Stomach smooth muscle (tissue), 2 donors: ENCODE measurements around the gene RCAN3.

ENCODE experiments used
- H3K27ac ChIP-seq: one replicate; pipeline ENCODE4 v1.7.0; 2013; ENCODE audit warnings: mild to moderate bottlenecking, low read length, inconsistent platforms
- H3K27me3 ChIP-seq, 2 donors: one replicate each; pipeline ENCODE4 v1.7.0; 2013; ENCODE audit warnings: low read length in 2 of 2; ENCODE audit not compliant: insufficient read depth in 2 of 2, control insufficient read depth in 1 of 2
- H3K36me3 ChIP-seq, 2 donors: one replicate each; pipeline ENCODE4 v1.7.0; 2013; ENCODE audit warnings: low read length in 2 of 2; ENCODE audit not compliant: control insufficient read depth in 2 of 2, insufficient read depth in 2 of 2
- H3K4me1 ChIP-seq: one replicate; pipeline ENCODE4 v1.7.0; 2013; ENCODE audit warnings: low read length; ENCODE audit not compliant: control insufficient read depth, insufficient read depth
- H3K4me3 ChIP-seq, 2 donors: one replicate each; pipeline ENCODE4 v1.7.0; 2013; ENCODE audit warnings: low read length in 2 of 2
- H3K9ac ChIP-seq, 2 donors: one replicate each; pipeline ENCODE4 v1.7.0; 2013; ENCODE audit warnings: low read length in 2 of 2, mild to moderate bottlenecking in 1 of 2
- H3K9me3 ChIP-seq, 2 donors: one replicate each; pipeline ENCODE4 v1.7.0; 2013; ENCODE audit warnings: low read length in 2 of 2; ENCODE audit not compliant: control insufficient read depth in 2 of 2
- donor health status: healthy.
- donor health status: Pancreatic carcinoma.

Gene RCAN3

DNA sequence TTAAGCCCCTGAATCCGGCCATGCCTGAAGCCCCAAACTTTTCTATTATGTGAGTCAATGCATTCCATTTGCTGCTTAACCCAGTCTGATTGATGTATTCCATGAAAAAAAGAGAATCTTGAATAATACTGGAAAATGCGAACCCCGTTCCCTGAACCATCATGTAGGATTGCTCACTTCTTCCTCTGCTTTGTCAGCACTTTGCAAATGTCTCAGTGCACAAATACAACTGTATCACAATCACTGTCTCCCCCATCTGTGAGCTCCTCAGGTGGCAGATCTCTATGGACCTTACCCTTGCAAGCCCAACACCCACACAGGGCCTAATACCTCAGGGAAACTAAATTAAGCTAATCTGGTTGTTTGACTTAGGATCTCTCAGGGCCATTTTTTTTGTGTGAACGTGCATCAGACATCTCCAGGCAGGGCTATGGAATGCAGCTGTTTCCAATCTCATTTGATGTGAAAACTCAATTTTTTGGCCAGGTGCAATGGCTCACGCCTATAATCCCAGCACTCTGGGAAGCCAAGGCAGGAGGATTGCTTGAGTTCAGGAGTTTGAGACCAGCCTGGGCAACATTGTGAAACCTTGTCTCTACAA is 2.1 kb upstream of the RCAN3 start:
- no peaks in the 10 kb centered on the region for H3K36me3 ChIP-seq

DNA sequence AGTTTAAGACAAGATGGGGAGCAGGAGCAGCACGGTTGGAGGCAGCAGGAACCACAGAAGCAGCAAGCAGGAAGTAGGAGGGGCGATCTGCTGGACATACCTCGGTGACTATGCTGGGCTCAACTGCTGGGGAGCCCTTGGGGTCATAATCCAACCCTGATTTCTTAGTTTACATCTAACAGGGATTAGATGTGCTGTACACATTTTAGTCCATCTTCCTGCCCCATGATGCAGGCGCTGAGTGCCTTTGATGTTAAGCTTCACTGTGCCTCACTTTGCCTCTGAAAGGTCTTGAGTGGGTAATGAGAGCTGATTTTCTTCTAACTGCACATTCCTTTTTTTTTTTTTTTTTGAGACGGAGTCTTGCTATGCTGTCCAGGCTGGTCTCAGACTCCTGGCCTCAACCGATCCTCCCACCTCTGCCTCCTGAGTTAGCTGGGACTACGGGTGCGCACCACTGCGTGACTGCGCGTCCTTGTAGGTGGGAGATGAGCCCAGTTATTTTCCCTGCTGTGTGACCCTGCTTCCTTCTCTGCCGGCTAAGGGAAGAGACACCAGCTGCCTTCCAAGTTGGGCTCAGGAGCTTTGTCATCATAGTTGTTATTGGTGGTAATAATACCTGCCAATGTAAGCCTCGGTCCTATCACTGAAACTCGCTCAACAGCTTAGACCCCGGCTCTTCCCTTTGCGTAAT is 1.1 kb upstream of the RCAN3 start:
- peak overlapping the region; percentile 60 to 72 for H3K9ac ChIP-seq
- peak overlapping the region; percentile 31 for H3K27ac ChIP-seq
- H3K27me3 ChIP-seq = no peaks in the 10 kb centered on the region
- H3K9me3 ChIP-seq = no peaks in the 10 kb centered on the region
- H3K4me1 ChIP-seq = peaks cover 9% of the 10 kb centered on the region
- peak overlapping the region; percentile 78 to 80 for H3K4me3 ChIP-seq
- H3K36me3 ChIP-seq = no peaks in the 10 kb centered on the region

More for the DNA sequence above, 2.1 kb upstream of the RCAN3 start:
- Histone ChIP-seq H3K4me1 (peaks cover 9% of the 10 kb centered on the region), H3K27me3 (no peaks in the 10 kb centered on the region), H3K9me3 (no peaks in the 10 kb centered on the region), H3K4me3 (no peak overlapping the region), H3K9ac (no peak overlapping the region), H3K27ac (no peak overlapping the region)

DNA sequence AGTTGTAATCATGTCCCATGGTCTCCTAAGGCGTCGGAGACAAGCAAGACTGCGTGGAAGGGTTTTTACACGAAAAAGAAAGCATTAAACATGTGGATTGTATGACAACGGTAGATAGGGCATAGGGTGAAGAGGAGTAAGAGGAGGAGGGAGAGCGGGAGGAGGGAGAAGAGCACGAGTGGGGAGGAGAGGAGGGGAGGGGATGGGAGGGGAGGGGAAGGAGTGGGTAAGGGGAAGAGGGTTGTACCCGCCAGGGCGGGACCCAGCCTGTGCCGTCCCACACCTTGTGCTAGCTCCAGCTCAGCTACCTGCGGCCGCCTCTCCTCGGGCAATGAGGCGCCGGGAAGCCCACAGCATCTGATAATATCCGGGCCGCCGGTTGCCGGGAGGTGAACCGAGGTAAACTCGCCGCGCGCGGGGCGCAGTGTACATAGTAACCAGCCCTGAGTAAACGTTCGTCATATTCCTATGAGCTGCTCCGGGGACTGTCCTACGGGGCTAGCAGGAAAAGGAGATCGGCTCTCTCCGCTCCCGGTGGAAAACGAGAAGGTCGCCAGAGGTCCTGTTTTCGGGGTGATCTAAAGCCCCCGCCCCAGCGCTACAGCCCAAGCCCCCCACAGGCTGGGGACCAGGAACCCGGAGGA is 449 bp upstream of the RCAN3 start:
- H3K36me3 ChIP-seq = no peaks in the 10 kb centered on the region

GRCh38 chr1:24503059-24503751 is 569 bp downstream of the RCAN3 start:
- no peaks in the 10 kb centered on the region for H3K9me3 ChIP-seq
- H3K27ac ChIP-seq = no peak overlapping the region
- no peaks in the 10 kb centered on the region for H3K36me3 ChIP-seq
- peak overlapping the region; percentile 58 to 61 for H3K9ac ChIP-seq
- peaks cover 9% of the 10 kb centered on the region for H3K4me1 ChIP-seq
- no peaks in the 10 kb centered on the region for H3K27me3 ChIP-seq
- H3K4me3 ChIP-seq = peak overlapping the region; percentile 80 to 82

More for the DNA sequence above, 449 bp upstream of the RCAN3 start:
- H3K27ac ChIP-seq = peak overlapping the region; percentile 31
- H3K9ac ChIP-seq = peak overlapping the region; percentile 60 to 72
- H3K4me1 ChIP-seq = peaks cover 9% of the 10 kb centered on the region
- no peaks in the 10 kb centered on the region for H3K9me3 ChIP-seq
- peak overlapping the region; percentile 78 to 80 for H3K4me3 ChIP-seq
- no peaks in the 10 kb centered on the region for H3K27me3 ChIP-seq

- Histone ChIP-seq H3K9me3 (no peaks in the 10 kb centered on the region), H3K9ac (peak overlapping the region in 1 of 2 donors; percentile 61), H3K4me3 (peak overlapping the region; percentile 71 to 82), H3K4me1 (peaks cover 9% of the 10 kb centered on the region), H3K27me3 (no peaks in the 10 kb centered on the region), H3K27ac (no peak overlapping the region), H3K36me3 (no peaks in the 10 kb centered on the region)
Observed at GRCh38 chr1:24503870-24504523, 1.4 kb downstream of the RCAN3 start.

GRCh38 chr1:24504560-24504959 is 1.9 kb downstream of the RCAN3 start:
- H3K27me3 ChIP-seq = no peaks in the 10 kb centered on the region
- H3K36me3 ChIP-seq = no peaks in the 10 kb centered on the region
- no peak overlapping the region for H3K9ac ChIP-seq
- no peaks in the 10 kb centered on the region for H3K9me3 ChIP-seq
- H3K4me3 ChIP-seq = no peak overlapping the region
- peaks cover 9% of the 10 kb centered on the region for H3K4me1 ChIP-seq
- H3K27ac ChIP-seq = no peak overlapping the region

GRCh38 chr1:24505816-24506215 is 3.2 kb downstream of the RCAN3 start:
- no peak overlapping the region for H3K27ac ChIP-seq
- H3K4me3 ChIP-seq = no peak overlapping the region
- H3K4me1 ChIP-seq = peaks cover 9% of the 10 kb centered on the region
- peaks cover 0 to 5% of the 10 kb centered on the region in 2 donors for H3K9me3 ChIP-seq
- H3K27me3 ChIP-seq = no peaks in the 10 kb centered on the region
- no peak overlapping the region for H3K9ac ChIP-seq
- no peaks in the 10 kb centered on the region for H3K36me3 ChIP-seq

GRCh38 chr1:24506691-24507381 is 4.2 kb downstream of the RCAN3 start:
- Histone ChIP-seq H3K27ac (no peak overlapping the region), H3K4me1 (peaks cover 6% of the 10 kb centered on the region), H3K9ac (no peak overlapping the region), H3K36me3 (no peaks in the 10 kb centered on the region), H3K4me3 (no peak overlapping the region), H3K27me3 (no peaks in the 10 kb centered on the region), H3K9me3 (peaks cover 0 to 6% of the 10 kb centered on the region in 2 donors)

- Histone ChIP-seq H3K36me3 (no peaks in the 10 kb centered on the region), H3K9ac (no peak overlapping the region), H3K27me3 (no peaks in the 10 kb centered on the region), H3K4me3 (no peak overlapping the region), H3K9me3 (peaks cover 0 to 6% of the 10 kb centered on the region in 2 donors), H3K4me1 (peaks cover 3% of the 10 kb centered on the region), H3K27ac (no peak overlapping the region)
Observed at GRCh38 chr1:24507405-24507804, 4.8 kb downstream of the RCAN3 start.

DNA sequence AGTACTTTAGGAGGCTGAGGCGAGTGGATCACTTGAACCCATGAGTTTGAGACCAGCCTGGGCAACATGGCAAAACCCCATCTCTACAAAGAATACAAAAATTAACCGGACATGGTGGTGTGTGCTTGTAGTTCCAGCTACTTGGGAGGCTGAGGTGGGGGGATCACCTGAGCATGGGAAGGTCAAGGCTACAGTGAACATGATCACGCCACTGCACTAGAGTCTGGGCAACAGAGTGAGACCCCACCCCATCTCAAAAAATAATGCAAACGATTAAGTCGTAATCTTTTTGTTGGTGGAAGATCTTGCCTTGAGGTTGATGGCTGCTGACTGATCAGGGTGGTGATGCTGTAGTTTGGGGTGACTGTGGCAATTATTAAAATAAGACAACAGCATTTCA is 6.3 kb downstream of the RCAN3 start:
- H3K9ac ChIP-seq = no peak overlapping the region
- H3K27me3 ChIP-seq = no peaks in the 10 kb centered on the region
- H3K36me3 ChIP-seq = no peaks in the 10 kb centered on the region
- no peak overlapping the region for H3K4me3 ChIP-seq
- H3K4me1 ChIP-seq = no peaks in the 10 kb centered on the region
- H3K27ac ChIP-seq = no peak overlapping the region
- peaks cover 0 to 6% of the 10 kb centered on the region in 2 donors for H3K9me3 ChIP-seq
